KMS-11 (cell line): ENCODE data around the gene CRYL1.

Source experiments
- H2AFZ ChIP-seq: fragments of 200-600 bp; sonication (generic); 2 replicates; pipeline ENCODE4 v1.6.1; 2016; ENCODE audit warnings: antibody characterized with exemption, mixed run types, low read depth
- H3K27ac ChIP-seq: fragments of 200-600 bp; sonication (generic); 2 replicates; pipeline ENCODE4 v1.6.1; 2016; ENCODE audit warnings: mild to moderate bottlenecking, mixed run types
- H3K27me3 ChIP-seq: fragments of 200-600 bp; sonication (generic); 2 replicates; pipeline ENCODE4 v1.6.1; 2017; ENCODE audit warnings: mild to moderate bottlenecking, low read depth, mixed run types, moderate library complexity; ENCODE audit not compliant: insufficient read depth
- H3K36me3 ChIP-seq: fragments of 200-600 bp; sonication (generic); 2 replicates; pipeline ENCODE4 v1.6.1; 2017; ENCODE audit warnings: mild to moderate bottlenecking, mixed run types; ENCODE audit not compliant: insufficient read depth
- H3K4me1 ChIP-seq: fragments of 200-600 bp; sonication (generic); 2 replicates; pipeline ENCODE4 v1.6.1; 2016; ENCODE audit warnings: mild to moderate bottlenecking, low read depth, mixed run types; ENCODE audit not compliant: poor library complexity, severe bottlenecking
- H3K4me2 ChIP-seq: fragments of 200-600 bp; sonication (generic); 2 replicates; pipeline ENCODE4 v1.7.0; 2016; ENCODE audit warnings: mild to moderate bottlenecking, mixed run types
- H3K4me3 ChIP-seq: fragments of 200-600 bp; sonication (generic); IDR thresholded peaks from 2 replicates; pipeline ENCODE4 v1.6.1; 2017; ENCODE audit warnings: low read depth, low read length, mixed read lengths; ENCODE audit not compliant: insufficient read depth
- H3K79me2 ChIP-seq: fragments of 200-600 bp; sonication (generic); 2 replicates; pipeline ENCODE4 v1.6.1; 2016; ENCODE audit warnings: low read depth, mixed run types; ENCODE audit not compliant: insufficient read depth
- H3K9ac ChIP-seq: fragments of 200-600 bp; sonication (generic); 2 replicates; pipeline ENCODE4 v1.6.1; 2016; ENCODE audit warnings: mild to moderate bottlenecking, mixed run types
- H4K20me1 ChIP-seq: fragments of 200-600 bp; sonication (generic); 2 replicates; pipeline ENCODE4 v1.6.1; 2016; ENCODE audit warnings: mild to moderate bottlenecking, mixed run types; ENCODE audit not compliant: insufficient read depth
- CTCF ChIP-seq: fragments of 200-600 bp; sonication (generic); conservative IDR thresholded peaks from 2 replicates; pipeline ENCODE4 v1.6.1; 2017; ENCODE audit warnings: low read depth, mild to moderate bottlenecking, antibody characterized with exemption, low read length, moderate library complexity, mixed read lengths

Gene CRYL1

DNA sequence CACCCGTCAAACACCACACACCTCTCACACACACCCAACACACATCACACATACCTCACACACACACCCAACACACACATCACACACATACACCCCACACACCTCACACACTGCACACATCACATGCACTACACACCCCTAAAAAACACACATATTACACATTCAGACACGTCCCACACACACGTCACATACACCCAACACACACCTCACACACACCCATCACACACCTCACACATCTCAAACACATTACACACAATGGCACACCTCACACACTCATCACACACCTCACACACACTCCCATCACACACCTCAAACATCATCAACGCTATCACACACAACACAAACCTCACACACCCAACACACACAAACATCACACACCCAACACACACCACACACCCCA is 133.1 kb downstream of the CRYL1 start:
- Histone ChIP-seq H3K4me3 (no peak overlapping the region), H3K36me3 (no peaks in the 10 kb centered on the region), H3K4me2 (no peak overlapping the region), H3K9ac (no peak overlapping the region), H2AFZ (no peak overlapping the region), H3K27me3 (no peaks in the 10 kb centered on the region), H3K27ac (no peak overlapping the region), H3K79me2 (no peaks in the 10 kb centered on the region), H4K20me1 (no peaks in the 10 kb centered on the region), H3K4me1 (peaks cover 11% of the 10 kb centered on the region)
- TF ChIP-seq CTCF = no peak

GRCh38 chr13:20391597-20392452 is 133.8 kb downstream of the CRYL1 start:
- Histone ChIP-seq H3K79me2 (no peaks in the 10 kb centered on the region), H3K9ac (no peak overlapping the region), H3K4me1 (peaks cover 14% of the 10 kb centered on the region), H3K36me3 (no peaks in the 10 kb centered on the region), H3K4me2 (no peak overlapping the region), H3K27me3 (no peaks in the 10 kb centered on the region), H4K20me1 (no peaks in the 10 kb centered on the region), H3K27ac (no peak overlapping the region), H2AFZ (no peak overlapping the region), H3K4me3 (no peak overlapping the region)
- TF ChIP-seq CTCF = no peak

- Histone ChIP-seq H3K79me2 (no peaks in the 10 kb centered on the region), H3K9ac (no peak overlapping the region), H2AFZ (no peak overlapping the region), H3K27ac (no peak overlapping the region), H4K20me1 (no peaks in the 10 kb centered on the region), H3K36me3 (no peaks in the 10 kb centered on the region), H3K27me3 (no peaks in the 10 kb centered on the region), H3K4me3 (no peak overlapping the region), H3K4me1 (peaks cover 14% of the 10 kb centered on the region), H3K4me2 (no peak overlapping the region)
- no peak for TF ChIP-seq CTCF
Measured at GRCh38 chr13:20390526-20391175, 135.0 kb downstream of the CRYL1 start.

DNA sequence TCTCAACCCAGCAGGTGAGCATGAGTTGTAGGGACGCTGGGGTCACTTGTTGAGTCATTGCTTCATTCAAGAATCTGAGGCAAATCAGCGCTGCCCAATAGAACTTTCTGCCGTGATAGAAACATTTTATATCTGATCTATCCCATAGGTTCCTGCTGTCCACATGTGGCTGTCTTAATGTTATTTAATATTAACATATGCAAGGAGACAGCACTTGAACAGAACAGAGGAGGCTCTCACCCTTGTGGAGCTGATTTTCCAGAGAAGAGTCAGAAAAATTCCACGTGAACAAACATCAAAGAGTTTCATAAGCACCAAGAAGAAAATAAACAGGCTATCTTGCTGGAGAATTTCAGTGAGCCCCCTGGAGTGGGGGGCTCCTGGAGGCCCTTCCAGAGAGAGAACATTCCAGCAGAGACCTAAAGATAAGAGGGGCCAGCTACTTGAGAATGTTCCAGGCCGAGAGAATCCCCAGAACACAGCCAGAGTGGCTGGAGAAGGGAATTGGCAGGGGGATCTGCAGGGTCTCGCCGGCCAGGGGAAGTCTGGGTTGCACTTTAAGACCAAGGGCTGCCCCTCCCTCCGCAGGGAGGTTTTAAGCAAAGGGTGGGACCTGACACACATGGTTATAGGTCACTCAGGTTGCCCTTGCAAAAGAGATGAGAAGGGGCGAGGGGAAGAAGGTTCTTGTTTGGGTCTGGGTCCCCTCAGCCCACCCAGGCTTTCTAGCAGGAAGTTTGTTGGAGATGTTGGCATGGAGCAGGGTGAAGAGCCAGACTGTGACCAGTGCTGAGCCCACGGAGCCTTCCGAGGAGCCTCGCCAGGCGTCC is 135.7 kb downstream of the CRYL1 start:
- TF ChIP-seq CTCF = no peak
- peaks cover 14% of the 10 kb centered on the region for H3K4me1 ChIP-seq
- no peaks in the 10 kb centered on the region for H3K79me2 ChIP-seq
- H3K36me3 ChIP-seq = no peaks in the 10 kb centered on the region
- H3K4me3 ChIP-seq = no peak overlapping the region
- no peak overlapping the region for H2AFZ ChIP-seq
- H3K27ac ChIP-seq = no peak overlapping the region
- no peak overlapping the region for H3K4me2 ChIP-seq
- H3K27me3 ChIP-seq = no peaks in the 10 kb centered on the region
- no peaks in the 10 kb centered on the region for H4K20me1 ChIP-seq
- H3K9ac ChIP-seq = no peak overlapping the region
